GM12878 (cell line): ENCODE measurements around the gene FNTB.

Experiments
- CTCF ChIP-seq, 3 experiments: IDR thresholded peaks in 2 of 3; conservative IDR thresholded peaks in 1 of 3; 2 replicates each; pipeline ENCODE4 v1.5.1; 2011; ENCODE audit warnings: low read depth in 3 of 3, low read length in 3 of 3, mild to moderate bottlenecking in 3 of 3, control low read depth in 2 of 3, moderate library complexity in 2 of 3, inconsistent platforms in 1 of 3, mixed read lengths in 1 of 3; ENCODE audit not compliant: control insufficient read depth in 2 of 3, insufficient read depth in 1 of 3; ENCODE audit errors: extremely low read depth in 1 of 3
- HDAC6 ChIP-seq: fragments of 200-600 bp; sonication (generic); IDR thresholded peaks from one replicate; pipeline ENCODE4 v1.8.0; 2017; ENCODE audit warnings: antibody characterized with exemption; ENCODE audit not compliant: unreplicated experiment

DNA sequence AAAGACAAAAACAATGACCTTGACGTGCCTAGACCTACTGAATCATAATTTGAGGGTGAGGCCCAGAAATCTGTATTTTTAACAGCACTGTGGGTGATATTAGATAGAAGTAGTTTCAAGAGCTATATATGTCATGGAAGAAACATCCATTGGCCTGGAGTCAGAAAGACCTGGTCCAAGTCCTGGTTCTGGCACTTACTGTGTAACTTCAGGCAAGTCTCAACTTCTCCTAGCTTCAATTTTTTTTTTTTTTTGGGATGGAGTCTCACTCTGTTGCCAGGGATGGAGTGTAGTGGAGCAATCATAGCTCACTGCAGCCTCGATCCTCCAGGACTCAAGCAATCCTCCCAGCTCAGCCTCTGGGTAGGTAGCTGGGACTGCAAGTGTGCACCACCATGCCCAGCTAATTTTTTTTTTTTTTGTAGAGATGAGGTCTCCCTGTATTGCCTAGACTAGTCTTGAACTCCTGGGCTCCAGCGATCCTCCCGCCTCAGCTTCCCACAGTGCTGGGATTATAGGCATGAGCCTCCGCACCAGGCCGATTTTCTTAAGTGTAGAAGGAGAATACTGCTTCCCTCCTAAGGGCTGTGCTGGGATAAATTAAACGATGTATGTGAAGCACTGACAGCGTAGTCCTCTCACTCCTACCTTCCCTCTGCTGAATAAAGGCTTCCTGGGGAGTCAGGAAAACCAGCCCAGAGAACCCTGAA lies 29.8 kb upstream of the FNTB start:
- no peak for TF ChIP-seq CTCF (IDR thresholded peaks at IDR 0.05 in 2 of 3, conservative IDR thresholded peaks at IDR 0.05 in 1 of 3; ENCODE audit: control insufficient read depth in 2 of 3, extremely low read depth in 1 of 3, insufficient read depth in 1 of 3, low read depth in 3 of 3, low read length in 3 of 3)
- no peak for TF ChIP-seq HDAC6
